Mesendoderm (in vitro differentiated cells): ENCODE measurements around the gene HMX3.

Experiments
- DNase-seq: peaks from one replicate; pipeline ENCODE4 v3.0.0; 2013
- H2AK5ac ChIP-seq: 2 replicates; pipeline ENCODE4 v1.6.1; 2013; ENCODE audit warnings: low read length, inconsistent platforms
- H2BK120ac ChIP-seq: 2 replicates; pipeline ENCODE4 v1.6.1; 2013; ENCODE audit warnings: low read depth, mild to moderate bottlenecking, low read length, moderate library complexity, mixed read lengths
- H2BK15ac ChIP-seq: replicated peaks from 2 replicates; pipeline ENCODE4 v1.6.1; 2013; ENCODE audit warnings: low read depth, mild to moderate bottlenecking, moderate library complexity
- H2BK5ac ChIP-seq: 2 replicates; pipeline ENCODE4 v1.6.1; 2013; ENCODE audit warnings: low read length, inconsistent platforms
- H3K18ac ChIP-seq: 2 replicates; pipeline ENCODE4 v1.6.1; 2013; ENCODE audit warnings: mild to moderate bottlenecking, low read length, mixed read lengths
- H3K23ac ChIP-seq: one replicate; pipeline ENCODE4 v1.6.1; 2013; ENCODE audit warnings: low read length
- H3K27ac ChIP-seq: 2 replicates; pipeline ENCODE4 v1.5.1; 2013; ENCODE audit warnings: low read depth, mild to moderate bottlenecking, inconsistent platforms, low read length, moderate library complexity
- H3K27me3 ChIP-seq: 2 replicates; pipeline ENCODE4 v1.6.1; 2013; ENCODE audit warnings: low read length, control low read depth, mild to moderate bottlenecking, inconsistent platforms; ENCODE audit not compliant: insufficient read depth, poor library complexity
- H3K36me3 ChIP-seq: 2 replicates; pipeline ENCODE4 v1.6.1; 2013; ENCODE audit warnings: low read length, inconsistent platforms; ENCODE audit not compliant: control insufficient read depth, insufficient read depth
- H3K4ac ChIP-seq: one replicate; pipeline ENCODE4 v1.6.1; 2013; ENCODE audit warnings: low read depth, mild to moderate bottlenecking, low read length, moderate library complexity
- H3K4me1 ChIP-seq: 2 replicates; pipeline ENCODE4 v1.6.1; 2013; ENCODE audit warnings: low read depth, low read length, inconsistent platforms; ENCODE audit not compliant: control insufficient read depth
- H3K4me2 ChIP-seq: 2 replicates; pipeline ENCODE4 v1.6.1; 2013; ENCODE audit warnings: low read length
- H3K4me3 ChIP-seq: 2 replicates; pipeline ENCODE4 v1.5.1; 2013; ENCODE audit warnings: mild to moderate bottlenecking, low read length
- H3K56ac ChIP-seq: one replicate; pipeline ENCODE4 v1.6.1; 2013; ENCODE audit warnings: low read length
- H3K79me1 ChIP-seq: 2 replicates; pipeline ENCODE4 v1.6.1; 2013; ENCODE audit warnings: low read length, inconsistent platforms
- H3K79me2 ChIP-seq: 2 replicates; pipeline ENCODE4 v1.6.1; 2013; ENCODE audit warnings: mild to moderate bottlenecking, low read length; ENCODE audit not compliant: control insufficient read depth, insufficient read depth
- H3K9ac ChIP-seq: 2 replicates; pipeline ENCODE4 v1.6.1; 2013; ENCODE audit warnings: low read length, inconsistent platforms
- H4K5ac ChIP-seq: one replicate; pipeline ENCODE4 v1.6.1; 2013; ENCODE audit warnings: low read length
- H4K8ac ChIP-seq: one replicate; pipeline ENCODE4 v1.6.1; 2013; ENCODE audit warnings: low read depth, mild to moderate bottlenecking, control low read depth, low read length, moderate library complexity
- WGBS: extraction: QIAGEN DNeasy Blood & Tissue Kit; methylation state at CpG from one replicate; pipeline ENCODE4 v1.1.7; 2013; ENCODE audit warnings: low lambda C conversion rate, missing lambda C conversion rate; ENCODE audit not compliant: insufficient coverage; ENCODE audit errors: extremely low coverage; 5-methylcytosine and 5-hydroxymethylcytosine counted together

HMX3 gene

DNA sequence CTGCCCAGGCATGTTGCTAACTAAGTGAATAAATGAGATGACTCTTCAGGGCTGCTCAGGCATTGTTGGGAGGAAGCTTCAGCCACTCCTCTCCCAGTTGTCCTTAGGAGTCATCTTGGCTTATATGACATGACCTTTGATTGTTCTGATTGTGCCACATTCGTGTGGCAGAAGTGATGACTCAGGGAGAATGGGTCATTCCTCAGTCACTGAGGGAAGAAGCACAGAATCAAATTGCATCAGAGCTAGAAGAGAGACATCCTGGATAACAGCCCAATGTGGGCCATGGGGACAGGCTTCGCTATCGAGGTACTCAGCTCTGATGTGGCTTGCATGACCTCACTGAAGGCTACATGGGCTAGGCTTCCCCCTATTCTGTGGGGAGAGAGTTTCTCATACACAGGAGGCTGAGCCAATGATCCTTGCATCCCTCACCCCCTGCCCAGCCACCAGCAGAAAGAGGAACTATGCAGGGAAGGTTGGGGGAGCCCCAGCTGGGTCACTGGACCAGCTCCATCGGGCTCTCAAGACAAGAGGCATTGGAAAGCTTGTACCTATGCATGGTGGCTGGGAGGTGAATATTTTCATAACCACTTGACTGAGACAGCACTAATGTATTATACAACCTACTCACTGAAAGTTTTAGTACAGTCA lies 6.0 kb upstream of the HMX3 start:
- DNase-seq = no peak
- Histone ChIP-seq H3K18ac (no peak overlapping the region), H2BK120ac (no peak overlapping the region), H3K4me2 (no peak overlapping the region), H2BK5ac (no peak overlapping the region), H4K8ac (no peak overlapping the region), H3K56ac (no peak overlapping the region), H3K23ac (no peak overlapping the region), H3K4me3 (no peak overlapping the region), H2AK5ac (no peak overlapping the region), H3K27ac (no peak overlapping the region), H3K9ac (no peak overlapping the region), H3K4ac (no peak overlapping the region), H3K79me1 (no peaks in the 10 kb centered on the region), H3K4me1 (peaks cover 7% of the 10 kb centered on the region), H2BK15ac (no peak overlapping the region), H3K27me3 (peaks cover 21% of the 10 kb centered on the region), H3K36me3 (no peaks in the 10 kb centered on the region), H4K5ac (no peak overlapping the region), H3K79me2 (no peaks in the 10 kb centered on the region)
- WGBS = no CpG with 5 or more reads among the region's 4 CpGs

DNA sequence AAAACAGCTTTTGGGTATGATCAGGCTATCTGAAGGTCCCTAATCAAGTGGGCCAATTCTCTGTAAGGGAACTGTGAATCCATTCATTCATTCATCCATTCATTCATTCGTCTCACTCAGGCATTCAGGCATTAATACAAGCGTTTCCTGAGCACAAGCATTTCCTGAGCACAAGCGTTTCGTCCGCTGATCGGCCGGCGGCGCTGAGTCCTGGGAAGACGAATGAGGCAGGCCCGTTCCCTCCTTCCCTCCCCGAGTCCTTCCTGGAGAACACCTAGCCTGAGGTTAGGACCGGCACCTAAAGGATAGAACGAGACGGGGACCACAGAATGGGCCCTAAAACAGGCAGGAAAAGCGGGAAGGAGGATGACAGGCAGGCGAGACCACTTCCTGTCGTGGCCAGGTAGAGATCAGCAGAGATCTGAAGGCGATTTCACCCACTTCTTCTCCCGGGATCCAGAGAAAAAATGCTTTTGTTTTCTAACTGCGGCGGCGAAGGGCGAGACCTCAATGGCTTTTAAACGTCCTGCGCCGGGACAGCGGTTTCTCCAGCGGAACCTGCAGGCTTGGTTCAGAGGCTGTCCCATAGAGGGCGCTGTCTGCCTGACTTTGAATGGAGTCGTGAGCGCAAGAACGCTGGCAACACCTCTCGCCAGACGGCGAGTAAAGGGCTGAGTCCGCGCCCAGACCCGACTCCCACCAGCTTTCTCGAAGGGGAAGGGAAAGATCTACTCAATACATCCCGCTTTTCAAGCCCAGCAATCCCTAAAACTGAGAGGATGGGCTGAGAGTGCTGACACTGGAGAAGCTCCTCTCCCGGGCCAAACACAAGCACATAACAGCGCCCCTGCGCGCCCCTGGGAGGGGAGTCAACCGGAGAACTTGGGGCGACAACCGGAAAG lies 2.9 kb upstream of the HMX3 start:
- Histone ChIP-seq H2BK120ac (no peak overlapping the region), H3K79me2 (no peaks in the 10 kb centered on the region), H2BK5ac (no peak overlapping the region), H2AK5ac (no peak overlapping the region), H4K8ac (no peak overlapping the region), H3K4me1 (peaks cover 7% of the 10 kb centered on the region), H3K27ac (no peak overlapping the region), H3K36me3 (no peaks in the 10 kb centered on the region), H2BK15ac (no peak overlapping the region), H3K4me3 (peak overlapping the region; percentile 30), H4K5ac (no peak overlapping the region), H3K79me1 (no peaks in the 10 kb centered on the region), H3K27me3 (peaks cover 29% of the 10 kb centered on the region), H3K4ac (no peak overlapping the region), H3K56ac (peak overlapping the region; percentile 80), H3K9ac (peak overlapping the region; percentile 63), H3K4me2 (peak overlapping the region; percentile 91), H3K23ac (no peak overlapping the region), H3K18ac (no peak overlapping the region)
- peak; percentile 95 for DNase-seq
- WGBS = no CpG with 5 or more reads among the region's 48 CpGs

DNA sequence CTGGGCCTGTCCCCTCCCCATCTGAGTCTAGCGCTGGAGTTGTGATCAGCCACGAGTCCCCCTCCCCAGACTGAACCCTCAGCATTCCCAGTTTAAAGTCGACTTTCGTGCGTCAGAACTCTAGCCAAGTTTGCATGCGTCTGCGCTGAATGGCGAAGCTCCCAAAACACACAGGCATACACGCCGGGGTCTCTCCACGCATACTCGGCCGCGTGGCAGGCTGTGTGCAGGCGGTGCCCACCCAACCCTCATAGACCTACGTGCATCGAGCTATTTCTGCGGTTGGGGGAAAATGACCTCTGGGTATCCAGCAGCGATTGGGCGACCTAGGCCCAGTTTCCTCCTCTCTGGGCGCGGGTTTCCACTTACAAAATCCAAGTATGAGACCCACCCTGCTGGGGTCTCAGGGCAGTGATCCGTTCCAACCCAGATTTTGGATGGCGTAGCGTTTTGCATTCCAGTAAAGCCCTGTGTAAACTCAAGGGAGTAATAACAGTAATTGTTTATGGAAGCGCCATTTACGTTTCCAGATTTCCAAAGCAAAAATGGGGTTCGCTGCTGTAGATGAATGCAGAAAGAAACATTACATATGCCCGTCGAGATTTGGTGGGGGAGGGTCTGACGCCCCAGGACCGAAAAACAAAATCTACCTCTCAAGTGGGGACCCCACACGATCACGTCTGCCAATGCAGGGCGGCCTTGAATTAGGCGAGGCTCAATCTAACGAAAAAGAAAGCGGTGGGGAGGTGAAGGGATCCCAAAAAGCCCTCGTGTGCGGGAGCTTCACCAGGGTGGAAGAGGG lies 2.0 kb upstream of the HMX3 start:
- Histone ChIP-seq H2AK5ac (no peak overlapping the region), H3K9ac (peak overlapping the region; percentile 34), H3K4me1 (peaks cover 7% of the 10 kb centered on the region), H4K5ac (no peak overlapping the region), H3K4ac (no peak overlapping the region), H4K8ac (no peak overlapping the region), H3K56ac (peak overlapping the region; percentile 63), H3K79me1 (no peaks in the 10 kb centered on the region), H2BK15ac (no peak overlapping the region), H3K23ac (no peak overlapping the region), H2BK5ac (no peak overlapping the region), H3K4me3 (no peak overlapping the region), H2BK120ac (no peak overlapping the region), H3K36me3 (no peaks in the 10 kb centered on the region), H3K27me3 (peaks cover 33% of the 10 kb centered on the region), H3K79me2 (no peaks in the 10 kb centered on the region), H3K27ac (no peak overlapping the region), H3K18ac (no peak overlapping the region), H3K4me2 (peak overlapping the region; percentile 91)
- no CpG with 5 or more reads among the region's 40 CpGs for WGBS
- peak; percentile 64 for DNase-seq

DNA sequence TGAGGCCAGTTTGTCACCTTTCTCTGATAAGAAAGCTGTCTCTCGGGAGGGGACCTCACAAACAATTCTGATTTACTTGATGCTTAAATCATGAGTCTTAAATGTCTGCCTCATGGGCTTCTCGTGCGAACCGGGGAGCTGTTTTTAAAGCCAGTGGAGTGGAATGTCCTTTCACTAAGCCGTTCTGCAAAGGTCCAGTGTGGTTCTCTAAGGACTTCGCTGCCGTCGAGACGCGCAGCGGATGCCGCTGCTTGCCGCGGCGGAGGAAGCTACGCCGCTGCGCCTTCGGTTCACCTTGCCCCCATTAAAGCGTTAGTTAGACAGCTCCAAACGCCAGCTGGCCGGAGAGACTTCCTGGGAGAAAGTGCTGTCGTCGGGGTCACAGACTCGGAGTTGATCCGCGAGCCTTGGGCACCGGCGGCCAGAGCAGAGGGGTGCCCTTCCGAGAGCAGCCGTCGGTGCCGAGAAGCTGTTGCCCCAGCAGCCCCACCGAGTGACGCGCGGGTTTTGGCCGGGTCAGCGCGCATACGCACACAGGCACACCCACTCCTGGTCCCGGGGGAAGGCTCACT lies 1.3 kb upstream of the HMX3 start:
- H3K4me2 ChIP-seq = peak overlapping the region; percentile 8
- H4K5ac ChIP-seq = no peak overlapping the region
- H3K4ac ChIP-seq = no peak overlapping the region
- no peak overlapping the region for H4K8ac ChIP-seq
- H3K18ac ChIP-seq = no peak overlapping the region
- H2BK120ac ChIP-seq = no peak overlapping the region
- H3K4me3 ChIP-seq = no peak overlapping the region
- no peak overlapping the region for H3K27ac ChIP-seq
- peaks cover 40% of the 10 kb centered on the region for H3K27me3 ChIP-seq
- no peak overlapping the region for H2AK5ac ChIP-seq
- DNase-seq = peak; percentile 36
- H2BK15ac ChIP-seq = no peak overlapping the region
- no peak overlapping the region for H3K9ac ChIP-seq
- no CpG with 5 or more reads among the region's 42 CpGs for WGBS
- no peaks in the 10 kb centered on the region for H3K79me1 ChIP-seq
- H3K36me3 ChIP-seq = no peaks in the 10 kb centered on the region
- H3K4me1 ChIP-seq = peaks cover 7% of the 10 kb centered on the region
- H2BK5ac ChIP-seq = no peak overlapping the region
- no peak overlapping the region for H3K56ac ChIP-seq
- no peak overlapping the region for H3K23ac ChIP-seq
- H3K79me2 ChIP-seq = no peaks in the 10 kb centered on the region

DNA sequence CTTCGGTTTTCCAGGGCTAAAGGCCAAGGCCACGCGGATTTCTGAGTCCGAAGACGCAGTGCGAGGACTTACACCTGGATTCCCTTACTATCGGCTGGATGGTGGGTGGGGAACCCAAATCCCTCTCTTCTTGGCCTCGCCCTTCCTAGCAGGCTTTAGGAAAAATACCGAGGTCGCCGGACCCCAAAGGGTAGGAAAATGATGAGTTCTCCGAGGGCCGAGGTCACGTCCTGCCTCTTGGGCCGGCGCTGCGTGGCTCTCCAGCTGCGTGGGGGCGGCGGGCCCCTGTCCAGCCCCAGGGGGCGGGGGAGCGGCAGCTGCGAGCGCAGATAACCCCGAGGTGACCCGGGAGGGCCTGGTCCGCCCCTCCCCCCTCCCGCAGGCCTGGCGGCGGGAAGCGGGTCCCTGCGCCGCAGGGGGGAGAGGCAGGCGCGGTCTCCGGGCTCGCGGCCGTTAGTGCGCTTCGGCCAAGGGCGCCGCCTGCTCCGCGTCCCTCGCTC lies 805 bp upstream of the HMX3 start:
- H3K56ac ChIP-seq = peak overlapping the region; percentile 36
- no peak overlapping the region for H2AK5ac ChIP-seq
- H3K4me1 ChIP-seq = peaks cover 7% of the 10 kb centered on the region
- H3K79me1 ChIP-seq = no peaks in the 10 kb centered on the region
- H2BK5ac ChIP-seq = no peak overlapping the region
- H4K5ac ChIP-seq = no peak overlapping the region
- H3K9ac ChIP-seq = no peak overlapping the region
- no peak overlapping the region for H3K18ac ChIP-seq
- H3K79me2 ChIP-seq = no peaks in the 10 kb centered on the region
- no peak overlapping the region for H2BK15ac ChIP-seq
- no peak overlapping the region for H3K4me3 ChIP-seq
- H2BK120ac ChIP-seq = no peak overlapping the region
- H3K4me2 ChIP-seq = peak overlapping the region; percentile 56
- DNase-seq = no peak
- no peak overlapping the region for H3K23ac ChIP-seq
- H3K27me3 ChIP-seq = peaks cover 45% of the 10 kb centered on the region
- H3K4ac ChIP-seq = no peak overlapping the region
- no CpG with 5 or more reads among the region's 46 CpGs for WGBS
- H3K27ac ChIP-seq = no peak overlapping the region
- H4K8ac ChIP-seq = no peak overlapping the region
- H3K36me3 ChIP-seq = no peaks in the 10 kb centered on the region
